ENCODE results near the gene HLF. TPM values are rescaled to one million over a fixed set of nuclear protein-coding genes. Genes with fewer than 3 reads are reported as not detected.

HLF gene
- total RNA-seq, 1 experiment from 2014 or later = 1.3 TPM

GRCh38 chr17:55296699-55297098 is 31.9 kb downstream of the HLF start:
- Mint-ChIP-seq H3K36me3 (ENCODE audit: insufficient read depth, unreplicated experiment) (no peaks in the 10 kb centered on the region), H3K4me3 (ENCODE audit: low read depth, unreplicated experiment) (no peak overlapping the region), H3K27me3 (ENCODE audit: unreplicated experiment) (no peaks in the 10 kb centered on the region), H3K27ac (ENCODE audit: unreplicated experiment) (no peak overlapping the region), H3K9me3 (ENCODE audit: low read depth, unreplicated experiment) (no peaks in the 10 kb centered on the region), H3K4me1 (ENCODE audit: low read depth, unreplicated experiment) (peaks cover 14% of the 10 kb centered on the region)
- DNase-seq = no peak
- no peak for TF ChIP-seq CTCF (IDR thresholded peaks at IDR 0.05; ENCODE audit: unreplicated experiment)
- intact Hi-C loops (cut with micrococcal nuclease; ENCODE audit: unreplicated experiment) = loop anchor here (2.0 to 5.0 kb wide), 2 partner anchors 239 to 304 kb away; no protein-coding TSS in a partner anchor
- CTCF ChIA-PET = interaction anchor here (0.8 kb wide), 1 partner anchor 304 kb away, joined by 3 read pairs; no protein-coding TSS in a partner anchor
- no TSS peak for BruUV-seq (replicated peaks)

- Mint-ChIP-seq H3K27ac (ENCODE audit: unreplicated experiment) (no peak overlapping the region), H3K9me3 (ENCODE audit: low read depth, unreplicated experiment) (no peaks in the 10 kb centered on the region), H3K27me3 (ENCODE audit: unreplicated experiment) (no peaks in the 10 kb centered on the region), H3K4me1 (ENCODE audit: low read depth, unreplicated experiment) (peaks cover 14% of the 10 kb centered on the region), H3K36me3 (ENCODE audit: insufficient read depth, unreplicated experiment) (no peaks in the 10 kb centered on the region), H3K4me3 (ENCODE audit: low read depth, unreplicated experiment) (no peak overlapping the region)
- CTCF ChIA-PET = no interaction called here
- BruUV-seq (replicated peaks) = no TSS peak
- no peak for DNase-seq
- TF ChIP-seq CTCF (IDR thresholded peaks at IDR 0.05; ENCODE audit: unreplicated experiment) = no peak
- intact Hi-C loops (cut with micrococcal nuclease; ENCODE audit: unreplicated experiment) = loop anchor here (5.0 kb wide), 1 partner anchor 241 kb away; no protein-coding TSS in a partner anchor
These were observed 33.5 kb downstream of the HLF start for GRCh38 chr17:55298111-55298730.

GRCh38 chr17:55299162-55299838 is 34.5 kb downstream of the HLF start:
- CTCF ChIA-PET = no interaction called here
- no peaks in the 10 kb centered on the region for H3K9me3 Mint-ChIP-seq (ENCODE audit: low read depth, unreplicated experiment)
- H3K4me3 Mint-ChIP-seq (ENCODE audit: low read depth, unreplicated experiment) = no peak overlapping the region
- no peaks in the 10 kb centered on the region for H3K36me3 Mint-ChIP-seq (ENCODE audit: insufficient read depth, unreplicated experiment)
- no TSS peak for BruUV-seq (replicated peaks)
- H3K4me1 Mint-ChIP-seq (ENCODE audit: low read depth, unreplicated experiment) = peaks cover 14% of the 10 kb centered on the region
- TF ChIP-seq CTCF (IDR thresholded peaks at IDR 0.05; ENCODE audit: unreplicated experiment) = no peak
- intact Hi-C loops (cut with micrococcal nuclease; ENCODE audit: unreplicated experiment) = loop anchor here (5.0 kb wide), 1 partner anchor 242 kb away; no protein-coding TSS in a partner anchor
- no peak for DNase-seq
- no peak overlapping the region for H3K27ac Mint-ChIP-seq (ENCODE audit: unreplicated experiment)
- no peaks in the 10 kb centered on the region for H3K27me3 Mint-ChIP-seq (ENCODE audit: unreplicated experiment)

- TF ChIP-seq CTCF (IDR thresholded peaks at IDR 0.05; ENCODE audit: unreplicated experiment) = no peak
- CTCF ChIA-PET = no interaction called here
- Mint-ChIP-seq H3K4me1 (ENCODE audit: low read depth, unreplicated experiment) (peaks cover 10% of the 10 kb centered on the region), H3K4me3 (ENCODE audit: low read depth, unreplicated experiment) (no peak overlapping the region), H3K36me3 (ENCODE audit: insufficient read depth, unreplicated experiment) (no peaks in the 10 kb centered on the region), H3K27ac (ENCODE audit: unreplicated experiment) (no peak overlapping the region), H3K27me3 (ENCODE audit: unreplicated experiment) (no peaks in the 10 kb centered on the region), H3K9me3 (ENCODE audit: low read depth, unreplicated experiment) (no peaks in the 10 kb centered on the region)
- DNase-seq = no peak
- BruUV-seq (replicated peaks) = no TSS peak
- intact Hi-C loops (cut with micrococcal nuclease; ENCODE audit: unreplicated experiment) = loop anchor here (5.0 kb wide), 1 partner anchor 243 kb away; no protein-coding TSS in a partner anchor
These were observed 35.1 kb downstream of the HLF start for GRCh38 chr17:55299890-55300289.
